ENCODE results near the gene RUSF1.

DNA sequence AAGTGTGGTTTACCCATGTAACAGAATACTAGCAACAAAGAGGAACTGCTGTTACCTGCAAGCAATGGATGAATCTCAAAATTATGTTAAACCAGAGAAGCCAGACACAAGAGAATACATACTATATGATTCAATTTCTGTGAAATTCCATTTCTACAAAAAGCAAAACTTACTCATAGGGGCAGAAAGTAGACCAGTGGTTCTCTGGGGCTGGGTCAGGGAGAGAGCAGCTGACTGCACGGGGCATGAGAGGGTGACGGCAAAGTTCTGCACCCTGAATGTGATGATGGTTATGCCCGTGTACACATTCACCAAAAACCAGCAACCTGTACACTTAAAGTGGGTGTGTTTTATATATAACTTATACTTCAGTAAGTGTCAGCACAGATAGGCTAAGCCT is 68.7 kb downstream of the RUSF1 start:
- no peak for TF ChIP-seq RCOR1 (conservative IDR thresholded peaks at IDR 0.05; ENCODE audit: low read depth, low read length)
- no peak for TF ChIP-seq EZH2 (IDR thresholded peaks at IDR 0.05; ENCODE audit: borderline replicate concordance, control insufficient read depth, low read depth, low read length)
- TF ChIP-seq POLR2A (IDR thresholded peaks at IDR 0.05; ENCODE audit: low read depth, low read length), result no peak
- TF ChIP-seq EP300 (IDR thresholded peaks at IDR 0.05; ENCODE audit: borderline replicate concordance in 1 of 2, control insufficient read depth in 1 of 2, low read depth in 2 of 2, low read length in 2 of 2), result no peak
- TF ChIP-seq, protein P1, sequence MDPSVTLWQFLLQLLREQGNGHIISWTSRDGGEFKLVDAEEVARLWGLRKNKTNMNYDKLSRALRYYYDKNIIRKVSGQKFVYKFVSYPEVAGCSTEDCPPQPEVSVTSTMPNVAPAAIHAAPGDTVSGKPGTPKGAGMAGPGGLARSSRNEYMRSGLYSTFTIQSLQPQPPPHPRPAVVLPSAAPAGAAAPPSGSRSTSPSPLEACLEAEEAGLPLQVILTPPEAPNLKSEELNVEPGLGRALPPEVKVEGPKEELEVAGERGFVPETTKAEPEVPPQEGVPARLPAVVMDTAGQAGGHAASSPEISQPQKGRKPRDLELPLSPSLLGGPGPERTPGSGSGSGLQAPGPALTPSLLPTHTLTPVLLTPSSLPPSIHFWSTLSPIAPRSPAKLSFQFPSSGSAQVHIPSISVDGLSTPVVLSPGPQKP (IDR thresholded peaks at IDR 0.05; ENCODE audit: low read depth, low read length), result no peak

Data from GM12878 (cell line).